Neuronal stem cell (in vitro differentiated cells): ENCODE data around the gene PSMB8.

Source experiments
- DNase-seq: peaks from one replicate; pipeline ENCODE4 v3.0.0-alpha.2; 2013; ENCODE audit warnings: low spot score
- H2AFZ ChIP-seq: one replicate; pipeline ENCODE4 v1.6.1; 2013; ENCODE audit warnings: mild to moderate bottlenecking, low read length, inconsistent platforms
- H2AK5ac ChIP-seq: 2 replicates; pipeline ENCODE4 v1.6.1; 2013; ENCODE audit warnings: low read depth, mild to moderate bottlenecking, inconsistent platforms, low read length, moderate library complexity, mixed read lengths
- H2BK120ac ChIP-seq: 2 replicates; pipeline ENCODE4 v1.6.1; 2013; ENCODE audit warnings: low read depth, mild to moderate bottlenecking, inconsistent platforms, low read length, moderate library complexity, mixed read lengths
- H2BK12ac ChIP-seq: one replicate; pipeline ENCODE4 v1.6.1; 2013; ENCODE audit warnings: low read length, inconsistent platforms
- H2BK15ac ChIP-seq: 2 replicates; pipeline ENCODE4 v1.6.1; 2013; ENCODE audit warnings: mild to moderate bottlenecking, low read length, inconsistent platforms, mixed read lengths
- H2BK5ac ChIP-seq: one replicate; pipeline ENCODE4 v1.6.1; 2013; ENCODE audit warnings: inconsistent platforms, mild to moderate bottlenecking, low read length, moderate library complexity
- H3K14ac ChIP-seq: one replicate; pipeline ENCODE4 v1.6.1; 2013; ENCODE audit warnings: low read length, inconsistent platforms
- H3K18ac ChIP-seq: 2 replicates; pipeline ENCODE4 v1.6.1; 2013; ENCODE audit warnings: low read length, inconsistent platforms
- H3K23ac ChIP-seq: 2 replicates; pipeline ENCODE4 v1.6.1; 2013; ENCODE audit warnings: low read depth, mild to moderate bottlenecking, mixed read lengths, low read length, inconsistent platforms; ENCODE audit not compliant: poor library complexity
- H3K27ac ChIP-seq: replicated peaks from 3 replicates; pipeline ENCODE4 v1.5.1; 2013; ENCODE audit warnings: low read length, inconsistent platforms
- H3K27me3 ChIP-seq, 3 experiments: 2 replicates each; pipeline ENCODE4 v1.6.1; 2013; ENCODE audit warnings: low read length in 3 of 3, mild to moderate bottlenecking in 2 of 3, inconsistent platforms in 1 of 3, low read depth in 1 of 3, mixed read lengths in 1 of 3, moderate library complexity in 1 of 3; ENCODE audit not compliant: control insufficient read depth in 3 of 3, insufficient read depth in 3 of 3
- H3K36me3 ChIP-seq, 2 donors: replicated peaks in 1 of 2; 2 replicates each; pipeline ENCODE4 v1.6.1; 2013; ENCODE audit warnings: low read length in 2 of 2; ENCODE audit not compliant: control insufficient read depth in 2 of 2, insufficient read depth in 2 of 2
- H3K4ac ChIP-seq: 2 replicates; pipeline ENCODE4 v1.6.1; 2013; ENCODE audit warnings: inconsistent platforms, mild to moderate bottlenecking, low read length, moderate library complexity
- H3K4me1 ChIP-seq, 2 donors: 1 replicate in 1 of 2; 2 replicates in 1 of 2; pipeline ENCODE4 v1.6.1; 2013; ENCODE audit warnings: low read length in 2 of 2, low read depth in 1 of 2; ENCODE audit not compliant: control insufficient read depth in 2 of 2, insufficient read depth in 1 of 2
- H3K4me2 ChIP-seq: one replicate; pipeline ENCODE4 v1.6.1; 2013; ENCODE audit warnings: mild to moderate bottlenecking, low read length, inconsistent platforms; ENCODE audit not compliant: insufficient read depth, poor library complexity, severe bottlenecking
- H3K4me3 ChIP-seq, 2 donors: 2 replicates each; pipeline ENCODE4 v1.5.1; 2013; ENCODE audit warnings: low read length in 2 of 2, mild to moderate bottlenecking in 2 of 2, inconsistent platforms in 1 of 2, moderate library complexity in 1 of 2
- H3K79me1 ChIP-seq: one replicate; pipeline ENCODE4 v1.6.1; 2013; ENCODE audit warnings: low read depth, mild to moderate bottlenecking, inconsistent platforms, low read length, moderate library complexity
- H3K9ac ChIP-seq: one replicate; pipeline ENCODE4 v1.6.1; 2013; ENCODE audit warnings: mild to moderate bottlenecking, low read depth, low read length, inconsistent platforms; ENCODE audit not compliant: poor library complexity
- H3K9me3 ChIP-seq, 2 donors: replicated peaks in 1 of 2; 2 replicates each; pipeline versions ENCODE3 to v1.6.1; 2013; ENCODE audit warnings: low read length in 2 of 2, mild to moderate bottlenecking in 2 of 2, inconsistent platforms in 1 of 2, low read depth in 1 of 2, mixed read lengths in 1 of 2, moderate library complexity in 1 of 2; ENCODE audit not compliant: control insufficient read depth in 2 of 2, insufficient read depth in 1 of 2
- H4K8ac ChIP-seq: one replicate; pipeline ENCODE4 v1.6.1; 2013; ENCODE audit warnings: low read depth, mild to moderate bottlenecking, inconsistent platforms, low read length, moderate library complexity
- H4K91ac ChIP-seq: one replicate; pipeline ENCODE4 v1.6.1; 2013; ENCODE audit warnings: low read length, low read depth, mild to moderate bottlenecking, inconsistent platforms; ENCODE audit not compliant: poor library complexity
- WGBS, 2 donors: extraction: QIAGEN DNeasy Blood & Tissue Kit; methylation state at CpG; one replicate each; pipeline ENCODE4 v1.1.7; 2013; ENCODE audit warnings: missing lambda C conversion rate in 2 of 2, mixed read lengths in 1 of 2; ENCODE audit not compliant: insufficient read length in 2 of 2, insufficient replicate concordance in 1 of 2; ENCODE audit errors: extremely low coverage in 2 of 2; 5-methylcytosine and 5-hydroxymethylcytosine counted together

PSMB8 gene

DNA sequence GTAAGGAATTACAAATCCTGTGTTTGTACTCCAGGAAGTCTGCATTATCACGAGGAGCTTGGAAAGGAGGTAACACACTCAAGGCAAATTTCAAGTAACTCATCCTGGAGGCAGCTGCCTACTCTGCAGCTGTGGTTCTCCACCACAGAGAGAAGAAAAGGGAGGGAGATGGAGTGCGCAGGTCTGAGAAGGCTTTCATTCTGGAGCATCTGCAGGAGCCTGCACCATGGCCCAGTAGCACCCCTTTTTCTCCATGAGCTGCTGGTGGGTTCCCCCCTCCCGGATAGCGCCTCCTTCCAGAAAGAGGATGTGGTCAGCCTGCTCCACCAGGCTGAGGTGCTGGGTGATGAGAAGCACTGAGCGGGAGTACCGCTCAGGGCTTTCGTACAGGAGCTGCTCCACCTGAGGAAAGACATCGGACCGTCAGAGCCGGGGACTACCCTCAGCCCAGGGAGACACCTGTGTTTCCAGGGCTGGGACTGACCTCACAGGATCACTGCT lies 1.6 kb upstream of the PSMB8 start:
- H3K79me1 ChIP-seq, result no peaks in the 10 kb centered on the region
- WGBS, 2 donors, result no CpG with 5 or more reads among the region's 10 CpGs
- no peak overlapping the region for H3K14ac ChIP-seq
- no peak overlapping the region for H3K23ac ChIP-seq
- H3K27me3 ChIP-seq, result peaks cover 0 to 88% (median 28%) of the 10 kb centered on the region in 3 experiments
- H2BK15ac ChIP-seq, result no peak overlapping the region
- H2BK5ac ChIP-seq, result no peak overlapping the region
- no peak overlapping the region for H3K4me2 ChIP-seq
- no peak overlapping the region for H3K9ac ChIP-seq
- no peak overlapping the region for H2BK12ac ChIP-seq
- H3K9me3 ChIP-seq, result peaks cover 0 to 5% of the 10 kb centered on the region in 2 donors
- H2AK5ac ChIP-seq, result no peak overlapping the region
- H2BK120ac ChIP-seq, result no peak overlapping the region
- H3K4me3 ChIP-seq, result no peak overlapping the region
- H2AFZ ChIP-seq, result no peak overlapping the region
- no peak overlapping the region for H4K8ac ChIP-seq
- peaks cover 0 to 1% of the 10 kb centered on the region in 2 donors for H3K4me1 ChIP-seq
- H4K91ac ChIP-seq, result peak overlapping the region; percentile 65
- no peak overlapping the region for H3K18ac ChIP-seq
- H3K27ac ChIP-seq, result no peak overlapping the region
- no peaks in the 10 kb centered on the region for H3K36me3 ChIP-seq
- H3K4ac ChIP-seq, result no peak overlapping the region
- DNase-seq, result no peak

DNA sequence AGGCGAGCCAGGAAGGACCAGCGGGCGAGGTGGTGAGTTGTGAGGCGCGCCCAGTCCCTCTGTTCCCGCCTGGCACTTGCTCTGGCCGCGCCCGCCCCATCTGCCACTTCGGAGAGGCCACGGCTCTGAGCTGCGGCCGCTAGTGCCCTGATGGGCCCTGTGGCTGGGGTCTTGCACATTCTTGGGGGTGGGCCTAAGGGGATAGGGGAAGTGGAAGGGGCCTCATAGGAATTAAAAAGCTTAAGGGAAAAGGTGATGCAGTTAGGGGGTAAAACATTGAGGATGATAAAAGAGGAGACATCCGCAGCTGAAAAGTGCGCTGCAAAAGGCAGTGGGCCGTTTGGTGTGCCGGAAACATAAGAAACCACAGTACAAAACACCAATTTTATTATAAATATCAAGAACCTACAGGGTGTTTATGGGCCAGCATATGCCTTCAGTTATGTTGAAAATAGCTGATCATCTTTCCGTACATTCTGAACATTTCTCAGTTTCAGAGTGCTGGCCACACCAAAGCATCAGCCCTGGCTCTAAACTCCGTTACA lies 1.1 kb upstream of the PSMB8 start:
- Histone ChIP-seq H3K27ac (no peak overlapping the region), H2AK5ac (no peak overlapping the region), H2AFZ (peak overlapping the region; percentile 92), H3K79me1 (no peaks in the 10 kb centered on the region), H2BK12ac (no peak overlapping the region), H2BK120ac (no peak overlapping the region), H3K9me3 (peaks cover 0 to 5% of the 10 kb centered on the region in 2 donors), H3K14ac (no peak overlapping the region), H3K36me3 (no peaks in the 10 kb centered on the region), H2BK5ac (no peak overlapping the region), H3K4me2 (peak overlapping the region; percentile 98), H3K23ac (peak overlapping the region; percentile 6), H3K4me3 (peak overlapping the region; percentile 49 to 64), H4K91ac (no peak overlapping the region), H2BK15ac (no peak overlapping the region), H4K8ac (no peak overlapping the region), H3K9ac (peak overlapping the region; percentile 76), H3K18ac (peak overlapping the region; percentile 89), H3K4ac (no peak overlapping the region), H3K27me3 (peaks cover 0 to 87% (median 28%) of the 10 kb centered on the region in 3 experiments), H3K4me1 (peaks cover 0 to 1% of the 10 kb centered on the region in 2 donors)
- no peak for DNase-seq
- WGBS, 2 donors, result no CpG with 5 or more reads among the region's 19 CpGs

GRCh38 chr6:32843331-32843978 lies 392 bp downstream of the PSMB8 start:
- H2BK12ac ChIP-seq, result no peak overlapping the region
- H2AFZ ChIP-seq, result peak overlapping the region; percentile 92
- H2AK5ac ChIP-seq, result no peak overlapping the region
- no peak overlapping the region for H2BK120ac ChIP-seq
- no peak overlapping the region for H4K91ac ChIP-seq
- H3K79me1 ChIP-seq, result no peaks in the 10 kb centered on the region
- no peak for DNase-seq
- H2BK15ac ChIP-seq, result peak overlapping the region; percentile 60
- H3K23ac ChIP-seq, result no peak overlapping the region
- no peak overlapping the region for H4K8ac ChIP-seq
- H3K27me3 ChIP-seq, result peaks cover 0 to 82% (median 28%) of the 10 kb centered on the region in 3 experiments
- H3K9ac ChIP-seq, result peak overlapping the region; percentile 15
- no peak overlapping the region for H2BK5ac ChIP-seq
- H3K9me3 ChIP-seq, result peaks cover 0 to 5% of the 10 kb centered on the region in 2 donors
- H3K36me3 ChIP-seq, result no peaks in the 10 kb centered on the region
- peak overlapping the region; percentile 98 for H3K4me2 ChIP-seq
- WGBS, 2 donors, result no CpG with 5 or more reads among the region's 28 CpGs
- H3K18ac ChIP-seq, result peak overlapping the region; percentile 2
- H3K4me1 ChIP-seq, result peaks cover 0 to 1% of the 10 kb centered on the region in 2 donors
- H3K4ac ChIP-seq, result no peak overlapping the region
- H3K14ac ChIP-seq, result no peak overlapping the region
- H3K27ac ChIP-seq, result no peak overlapping the region
- H3K4me3 ChIP-seq, result peak overlapping the region; percentile 49 to 76

- Histone ChIP-seq H3K4me2 (no peak overlapping the region), H3K9ac (no peak overlapping the region), H2AFZ (peak overlapping the region; percentile 92), H3K4ac (no peak overlapping the region), H3K27me3 (peaks cover 0 to 75% (median 28%) of the 10 kb centered on the region in 3 experiments), H3K18ac (no peak overlapping the region), H4K91ac (no peak overlapping the region), H3K14ac (no peak overlapping the region), H2BK120ac (no peak overlapping the region), H3K4me1 (peaks cover 0 to 5% of the 10 kb centered on the region in 2 donors), H3K23ac (no peak overlapping the region), H2BK5ac (no peak overlapping the region), H3K27ac (no peak overlapping the region), H4K8ac (no peak overlapping the region), H3K79me1 (no peaks in the 10 kb centered on the region), H2BK15ac (no peak overlapping the region), H3K36me3 (no peaks in the 10 kb centered on the region), H2AK5ac (no peak overlapping the region), H3K9me3 (peaks cover 0 to 5% of the 10 kb centered on the region in 2 donors), H2BK12ac (no peak overlapping the region), H3K4me3 (no peak overlapping the region)
- no CpG with 5 or more reads among the region's 8 CpGs for WGBS, 2 donors
- no peak for DNase-seq
Observed at GRCh38 chr6:32842690-32843089, 1.2 kb downstream of the PSMB8 start.
